Panc1 (cell line): ENCODE measurements around the gene MAGI2. TPM values are rescaled to one million over a fixed set of nuclear protein-coding genes. Genes with fewer than 3 reads are reported as not detected.

Experiments
- ATAC-seq: fragments of 200-7000 bp; cut with Tn5 transposase; 2 replicates; pipeline ENCODE4 v1.9.1; 2020; ENCODE audit warnings: mild to moderate bottlenecking, moderate library complexity
- BruUV-seq: library from RNA; stranded (reverse); fragments of 400-500 nt; replicated peaks from 2 replicates; lab custom pipeline; 2021; lab: Mats Ljungman, UMichigan
- CTCF ChIA-PET: fragments of 300-600 bp; sonication (Branson Sonifier 250); formaldehyde crosslinking; loops from one replicate; lab custom pipeline; 2022; ENCODE audit warnings: antibody characterized with exemption; lab: Charles Lee
- POLR2A ChIA-PET: fragments of 300-600 bp; sonication (Branson Sonifier 250); formaldehyde crosslinking; loops from one replicate; lab custom pipeline; 2022; ENCODE audit warnings: antibody characterized with exemption; lab: Charles Lee
- DNase-seq: peaks from one replicate; pipeline ENCODE4 v3.0.0-alpha.2; 2010; ENCODE audit warnings: low read depth, low spot score
- H3K27ac ChIP-seq: 2 replicates; pipeline ENCODE4 v1.5.1; 2011; ENCODE audit warnings: mild to moderate bottlenecking, low read length, inconsistent platforms
- H3K27me3 ChIP-seq: fragments of 200-500 bp; sonication (Bioruptor generic); 2 replicates; pipeline ENCODE4 v1.6.0; 2014; ENCODE audit warnings: low read length, inconsistent platforms; ENCODE audit not compliant: control insufficient read depth, insufficient read depth
- H3K36me3 ChIP-seq: fragments of 200-500 bp; sonication (Bioruptor generic); 2 replicates; pipeline ENCODE4 v1.5.1; 2014; ENCODE audit warnings: inconsistent platforms, mild to moderate bottlenecking, low read length, moderate library complexity; ENCODE audit not compliant: control insufficient read depth, insufficient read depth
- H3K4me1 ChIP-seq: 2 replicates; pipeline ENCODE4 v1.5.1; 2011; ENCODE audit warnings: inconsistent platforms, mild to moderate bottlenecking, low read length, moderate library complexity; ENCODE audit not compliant: control insufficient read depth, insufficient read depth
- H3K4me3 ChIP-seq, 2 experiments: 2 replicates each; pipeline ENCODE4 v1.5.1; 2011 to 2012; ENCODE audit warnings: low read depth in 2 of 2, low read length in 2 of 2, mild to moderate bottlenecking in 2 of 2, inconsistent platforms in 1 of 2, moderate library complexity in 1 of 2
- H3K9me3 ChIP-seq: fragments of 200-500 bp; sonication (Bioruptor generic); 2 replicates; pipeline ENCODE4 v1.5.1; 2014; ENCODE audit warnings: low read depth, mild to moderate bottlenecking, inconsistent platforms, low read length, moderate library complexity; ENCODE audit not compliant: control insufficient read depth, insufficient read depth
- POLR2AphosphoS5 ChIP-seq: IDR thresholded peaks from 2 replicates; pipeline ENCODE4 v1.6.1; 2012; ENCODE audit warnings: mild to moderate bottlenecking, low read depth, low read length, moderate library complexity
- REST ChIP-seq, 2 experiments: IDR thresholded peaks; 2 replicates each; pipeline ENCODE4 v1.6.1; 2011 to 2012; ENCODE audit warnings: low read depth in 2 of 2, control low read depth in 1 of 2, low read length in 1 of 2, mild to moderate bottlenecking in 1 of 2, moderate library complexity in 1 of 2; ENCODE audit not compliant: insufficient read depth in 1 of 2
- SIN3A ChIP-seq: IDR thresholded peaks from 2 replicates; pipeline ENCODE4 v1.6.1; 2012; ENCODE audit warnings: low read depth, mild to moderate bottlenecking, low read length, moderate library complexity, borderline replicate concordance; ENCODE audit not compliant: insufficient read depth
- in situ Hi-C: cut with HindIII; loops from 2 replicates; pipeline ENCODE4 v1.10.0; 2016; ENCODE audit warnings: low sequenced_read_pairs, low pct_unique_long_range_greater_than_20kb
- intact Hi-C: fragments of 100-400 bp; cut with micrococcal nuclease; formaldehyde crosslinking; loops from one replicate; pipeline ENCODE4 v1.10.0; 2022; ENCODE audit not compliant: unreplicated experiment
- total RNA-seq: library from RNA; stranded (reverse); gene quantifications from one replicate; pipeline ENCODE4 v1.2.1, GENCODE V29; 2021; ENCODE audit not compliant: unreplicated experiment
- TF ChIP-seq, protein P1 (sequence below): fragments of 450-650 bp; IDR thresholded peaks from 2 replicates; pipeline ENCODE4 v1.5.1; 2017; ENCODE audit warnings: mild to moderate bottlenecking

MAGI2 gene
- total RNA-seq, 1 experiment from 2014 or later = 5.4 TPM

DNA sequence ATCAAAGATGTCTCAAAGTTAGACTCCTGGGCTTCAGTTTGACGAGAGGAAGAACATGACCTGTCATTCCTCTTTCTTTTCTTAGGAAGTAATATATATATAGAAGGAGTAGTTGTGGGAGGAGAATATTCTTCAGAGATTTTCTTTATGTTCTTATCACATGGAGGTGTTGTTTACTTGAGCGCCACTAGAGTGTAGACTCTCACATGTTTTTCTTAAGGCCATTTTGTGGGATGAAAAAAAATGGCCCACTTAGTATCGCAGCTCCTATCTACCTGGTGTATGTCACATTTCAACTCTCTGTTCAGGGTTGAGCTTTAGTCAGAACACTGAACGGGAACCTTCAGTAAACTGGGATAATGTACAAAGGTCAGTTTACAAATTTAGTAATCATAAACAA lies 1009.7 kb downstream of the MAGI2 start:
- ChIA-PET POLR2A (no interaction called here), CTCF (no interaction called here)
- intact Hi-C loops (no loop called here), in situ Hi-C loops (no loop called here)
- DNase-seq (no peak), ATAC-seq (no peak)
- Histone ChIP-seq H3K27me3 (peaks cover 8% of the 10 kb centered on the region; the same call in 1 of the 2 replicates), H3K4me3 (no peak overlapping the region), H3K4me1 (no peaks in the 10 kb centered on the region), H3K36me3 (no peaks in the 10 kb centered on the region), H3K27ac (no peak overlapping the region), H3K9me3 (no peaks in the 10 kb centered on the region)
- no peak for TF ChIP-seq REST (IDR thresholded peaks at IDR 0.05; ENCODE audit: insufficient read depth in 1 of 2, low read depth in 2 of 2, low read length in 1 of 2)
- TF ChIP-seq, protein P1, sequence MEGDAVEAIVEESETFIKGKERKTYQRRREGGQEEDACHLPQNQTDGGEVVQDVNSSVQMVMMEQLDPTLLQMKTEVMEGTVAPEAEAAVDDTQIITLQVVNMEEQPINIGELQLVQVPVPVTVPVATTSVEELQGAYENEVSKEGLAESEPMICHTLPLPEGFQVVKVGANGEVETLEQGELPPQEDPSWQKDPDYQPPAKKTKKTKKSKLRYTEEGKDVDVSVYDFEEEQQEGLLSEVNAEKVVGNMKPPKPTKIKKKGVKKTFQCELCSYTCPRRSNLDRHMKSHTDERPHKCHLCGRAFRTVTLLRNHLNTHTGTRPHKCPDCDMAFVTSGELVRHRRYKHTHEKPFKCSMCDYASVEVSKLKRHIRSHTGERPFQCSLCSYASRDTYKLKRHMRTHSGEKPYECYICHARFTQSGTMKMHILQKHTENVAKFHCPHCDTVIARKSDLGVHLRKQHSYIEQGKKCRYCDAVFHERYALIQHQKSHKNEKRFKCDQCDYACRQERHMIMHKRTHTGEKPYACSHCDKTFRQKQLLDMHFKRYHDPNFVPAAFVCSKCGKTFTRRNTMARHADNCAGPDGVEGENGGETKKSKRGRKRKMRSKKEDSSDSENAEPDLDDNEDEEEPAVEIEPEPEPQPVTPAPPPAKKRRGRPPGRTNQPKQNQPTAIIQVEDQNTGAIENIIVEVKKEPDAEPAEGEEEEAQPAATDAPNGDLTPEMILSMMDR = no peak; the same call in 1 of the 2 replicates
- BruUV-seq = no TSS peak

DNA sequence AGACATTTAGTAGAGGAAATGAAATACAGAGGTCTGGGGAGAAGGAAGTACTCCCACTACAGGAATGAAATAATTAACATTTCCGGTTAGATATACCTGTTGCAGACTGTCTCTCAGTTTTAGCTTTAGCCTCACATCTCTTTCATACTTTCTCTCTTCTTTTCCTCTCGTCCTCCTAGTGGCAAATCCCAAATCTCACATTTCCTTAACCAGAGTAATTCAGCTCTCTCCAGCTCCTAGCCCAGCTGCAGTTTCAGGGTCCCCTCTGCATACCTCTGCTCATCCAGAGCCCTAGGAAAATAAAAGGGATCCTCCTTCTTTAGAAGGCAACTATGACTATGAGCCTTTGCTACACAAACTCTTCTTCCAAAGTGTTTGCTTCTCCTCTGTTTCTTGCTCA lies 1011.7 kb downstream of the MAGI2 start:
- CTCF ChIA-PET = no interaction called here

More for the DNA sequence above, 1011.7 kb downstream of the MAGI2 start:
- TF ChIP-seq SIN3A = no peak
- TF ChIP-seq REST (IDR thresholded peaks at IDR 0.05; ENCODE audit: insufficient read depth in 1 of 2, low read depth in 2 of 2, low read length in 1 of 2) = no peak
- TF ChIP-seq, protein P1 = no peak
- TF ChIP-seq POLR2AphosphoS5 = no peak
- in situ Hi-C loops (no loop called here), intact Hi-C loops (no loop called here)
- DNase-seq (no peak), ATAC-seq (no peak)
- Histone ChIP-seq H3K4me1 (no peaks in the 10 kb centered on the region), H3K9me3 (no peaks in the 10 kb centered on the region), H3K36me3 (no peaks in the 10 kb centered on the region), H3K27ac (no peak overlapping the region), H3K4me3 (no peak overlapping the region), H3K27me3 (peaks cover 8% of the 10 kb centered on the region; the same call in 1 of the 2 replicates)
- POLR2A ChIA-PET = interaction anchor here (0.6 kb wide), 1 partner anchor 243 kb away, joined by 3 read pairs; no protein-coding TSS in a partner anchor
- BruUV-seq = no TSS peak
